ENCODE results near the gene NSUN4. TPM values are rescaled to one million over a fixed set of nuclear protein-coding genes. Genes with fewer than 3 reads are reported as not detected.
"Not testable (repeated sequence)": the region's sequence is repeated elsewhere in the genome, so short reads cannot be mapped to it uniquely, and the experiment has no call there.

NSUN4 gene
- total RNA-seq, 1 donor from 2014 or later: 16.9 TPM

DNA sequence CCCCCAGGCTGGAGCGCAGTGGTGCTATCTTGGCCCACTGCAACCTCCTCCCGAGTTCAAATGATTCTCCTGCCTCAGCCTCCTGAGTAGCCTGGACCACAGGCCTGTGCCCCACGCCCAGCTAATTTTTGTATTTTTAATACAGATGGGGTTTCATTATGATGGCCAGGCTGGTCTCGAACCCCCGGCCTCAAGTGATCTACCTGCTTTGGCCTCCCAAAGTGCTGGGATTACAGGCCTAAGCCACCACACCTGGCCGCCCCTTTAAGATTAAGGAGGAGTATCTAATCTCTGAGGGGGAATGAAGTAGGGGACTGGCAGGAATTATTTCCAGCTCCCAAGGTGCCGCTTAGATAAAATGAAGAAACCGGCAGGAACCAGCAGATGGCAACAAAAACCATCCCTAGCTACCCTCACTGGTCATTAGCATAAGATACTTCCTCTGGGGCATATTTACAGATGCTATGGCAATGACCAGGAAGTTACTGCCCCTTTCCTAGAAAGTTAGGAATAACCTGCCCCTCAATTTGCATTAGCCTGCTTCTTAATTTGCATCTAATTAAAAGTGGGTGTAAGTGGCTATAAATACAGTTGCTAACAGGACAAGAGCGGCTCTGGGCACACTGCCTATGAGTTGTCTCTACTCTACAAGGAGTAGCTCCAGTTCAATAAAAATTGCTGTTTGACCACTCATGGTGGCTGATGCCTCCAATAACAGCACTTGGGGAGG is 7.1 kb upstream of the NSUN4 start:
- H2AFZ ChIP-seq (ENCODE audit: low read depth, low read length): no peak overlapping the region
- peaks cover 3% of the 10 kb centered on the region for H3K4me1 Mint-ChIP-seq (ENCODE audit: low read depth, unreplicated experiment)

DNA sequence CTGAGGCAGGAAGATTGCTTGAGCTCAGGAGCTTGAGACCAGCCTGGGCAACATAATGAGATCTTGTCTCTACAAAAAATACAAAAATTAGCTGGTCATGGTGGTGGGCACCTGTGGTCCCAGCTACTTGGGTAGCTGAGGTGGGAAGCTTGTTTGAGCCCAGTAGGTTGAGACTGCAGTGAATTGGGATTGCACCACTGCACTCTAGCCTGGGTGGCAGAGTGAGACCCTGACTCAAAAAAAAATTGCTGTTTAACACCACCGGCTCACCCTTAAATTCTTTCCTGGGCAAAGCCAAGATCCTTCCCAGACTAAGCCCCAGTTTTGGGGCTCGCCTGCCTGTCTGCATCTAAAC is 6.6 kb upstream of the NSUN4 start:
- no peak for DNase-seq (ENCODE audit: low read depth)
- Histone ChIP-seq H3K4me3 (ENCODE audit: insufficient read depth, low read depth, low read length) (no peak overlapping the region), H3K9me3 (ENCODE audit: insufficient read depth, low read depth, low read length) (no peaks in the 10 kb centered on the region), H3K36me3 (ENCODE audit: insufficient read depth, low read length) (no peaks in the 10 kb centered on the region), H3K27me3 (ENCODE audit: insufficient read depth, low read length) (no peaks in the 10 kb centered on the region), H3K4me2 (ENCODE audit: low read length) (no peak overlapping the region), H3K9ac (ENCODE audit: low read length) (no peak overlapping the region), H2AFZ (ENCODE audit: low read depth, low read length) (no peak overlapping the region), H3K27ac (ENCODE audit: low read depth, low read length) (no peak overlapping the region), H3K79me2 (ENCODE audit: insufficient read depth, low read length) (no peaks in the 10 kb centered on the region), H4K20me1 (ENCODE audit: insufficient read depth, low read length) (no peaks in the 10 kb centered on the region), H3K4me1 (ENCODE audit: insufficient read depth, low read length) (no peaks in the 10 kb centered on the region)
- no peaks in the 10 kb centered on the region for H3K9me3 Mint-ChIP-seq (ENCODE audit: unreplicated experiment)
- H3K4me1 Mint-ChIP-seq (ENCODE audit: low read depth, unreplicated experiment): peaks cover 3% of the 10 kb centered on the region
- no peaks in the 10 kb centered on the region for H3K36me3 Mint-ChIP-seq (ENCODE audit: low read depth, unreplicated experiment)
- no peak overlapping the region for H3K27ac Mint-ChIP-seq (ENCODE audit: unreplicated experiment)
- no peak overlapping the region for H3K4me3 Mint-ChIP-seq (ENCODE audit: unreplicated experiment)
- TF ChIP-seq, protein P1, sequence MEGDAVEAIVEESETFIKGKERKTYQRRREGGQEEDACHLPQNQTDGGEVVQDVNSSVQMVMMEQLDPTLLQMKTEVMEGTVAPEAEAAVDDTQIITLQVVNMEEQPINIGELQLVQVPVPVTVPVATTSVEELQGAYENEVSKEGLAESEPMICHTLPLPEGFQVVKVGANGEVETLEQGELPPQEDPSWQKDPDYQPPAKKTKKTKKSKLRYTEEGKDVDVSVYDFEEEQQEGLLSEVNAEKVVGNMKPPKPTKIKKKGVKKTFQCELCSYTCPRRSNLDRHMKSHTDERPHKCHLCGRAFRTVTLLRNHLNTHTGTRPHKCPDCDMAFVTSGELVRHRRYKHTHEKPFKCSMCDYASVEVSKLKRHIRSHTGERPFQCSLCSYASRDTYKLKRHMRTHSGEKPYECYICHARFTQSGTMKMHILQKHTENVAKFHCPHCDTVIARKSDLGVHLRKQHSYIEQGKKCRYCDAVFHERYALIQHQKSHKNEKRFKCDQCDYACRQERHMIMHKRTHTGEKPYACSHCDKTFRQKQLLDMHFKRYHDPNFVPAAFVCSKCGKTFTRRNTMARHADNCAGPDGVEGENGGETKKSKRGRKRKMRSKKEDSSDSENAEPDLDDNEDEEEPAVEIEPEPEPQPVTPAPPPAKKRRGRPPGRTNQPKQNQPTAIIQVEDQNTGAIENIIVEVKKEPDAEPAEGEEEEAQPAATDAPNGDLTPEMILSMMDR (IDR thresholded peaks at IDR 0.05; ENCODE audit: insufficient read depth, low read depth, low read length): no peak
- H3K27me3 Mint-ChIP-seq (ENCODE audit: low read depth, unreplicated experiment): no peaks in the 10 kb centered on the region
- no peak for FAIRE-seq

More for the DNA sequence above, 7.1 kb upstream of the NSUN4 start:
- H3K4me1 ChIP-seq (ENCODE audit: insufficient read depth, low read length): no peaks in the 10 kb centered on the region
- no peaks in the 10 kb centered on the region for H3K9me3 ChIP-seq (ENCODE audit: insufficient read depth, low read depth, low read length)
- H3K4me2 ChIP-seq (ENCODE audit: low read length): no peak overlapping the region
- Mint-ChIP-seq H3K36me3 (ENCODE audit: low read depth, unreplicated experiment) (no peaks in the 10 kb centered on the region), H3K9me3 (ENCODE audit: unreplicated experiment) (no peaks in the 10 kb centered on the region), H3K27me3 (ENCODE audit: low read depth, unreplicated experiment) (no peaks in the 10 kb centered on the region), H3K4me3 (ENCODE audit: unreplicated experiment) (no peak overlapping the region), H3K27ac (ENCODE audit: unreplicated experiment) (no peak overlapping the region)
- FAIRE-seq: no peak
- no peak overlapping the region for H3K9ac ChIP-seq (ENCODE audit: low read length)
- H3K27ac ChIP-seq (ENCODE audit: low read depth, low read length): no peak overlapping the region
- H3K27me3 ChIP-seq (ENCODE audit: insufficient read depth, low read length): no peaks in the 10 kb centered on the region
- no peaks in the 10 kb centered on the region for H3K79me2 ChIP-seq (ENCODE audit: insufficient read depth, low read length)
- H4K20me1 ChIP-seq (ENCODE audit: insufficient read depth, low read length): no peaks in the 10 kb centered on the region
- H3K36me3 ChIP-seq (ENCODE audit: insufficient read depth, low read length): no peaks in the 10 kb centered on the region
- no peak for TF ChIP-seq EZH2 (IDR thresholded peaks at IDR 0.05; ENCODE audit: insufficient read depth, low read length)
- TF ChIP-seq, protein P1 (IDR thresholded peaks at IDR 0.05; ENCODE audit: insufficient read depth, low read depth, low read length): peak; percentile 26
- H3K4me3 ChIP-seq (ENCODE audit: insufficient read depth, low read depth, low read length): no peak overlapping the region
- DNase-seq (ENCODE audit: low read depth): no peak

DNA sequence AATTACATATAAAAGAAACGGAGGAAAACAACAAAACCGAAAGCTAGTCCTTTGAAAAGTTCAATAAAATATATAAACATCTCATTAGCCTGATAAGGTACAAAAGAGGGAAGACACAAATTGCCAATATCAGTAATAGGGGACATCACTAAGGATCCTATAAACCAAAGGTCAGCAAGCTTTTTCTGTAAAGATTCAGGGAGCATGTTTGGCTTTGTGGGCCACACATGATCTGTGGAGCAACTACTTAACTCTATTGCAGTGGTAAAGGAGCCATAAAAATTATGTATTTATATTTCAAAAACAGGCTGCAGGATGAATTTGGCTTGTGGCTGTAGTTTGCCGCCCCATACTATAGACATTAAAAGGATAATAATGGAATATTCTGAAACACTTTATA is 5.5 kb upstream of the NSUN4 start:
- H3K9me3 Mint-ChIP-seq (ENCODE audit: unreplicated experiment): no peaks in the 10 kb centered on the region
- no peaks in the 10 kb centered on the region for H4K20me1 ChIP-seq (ENCODE audit: insufficient read depth, low read length)

DNA sequence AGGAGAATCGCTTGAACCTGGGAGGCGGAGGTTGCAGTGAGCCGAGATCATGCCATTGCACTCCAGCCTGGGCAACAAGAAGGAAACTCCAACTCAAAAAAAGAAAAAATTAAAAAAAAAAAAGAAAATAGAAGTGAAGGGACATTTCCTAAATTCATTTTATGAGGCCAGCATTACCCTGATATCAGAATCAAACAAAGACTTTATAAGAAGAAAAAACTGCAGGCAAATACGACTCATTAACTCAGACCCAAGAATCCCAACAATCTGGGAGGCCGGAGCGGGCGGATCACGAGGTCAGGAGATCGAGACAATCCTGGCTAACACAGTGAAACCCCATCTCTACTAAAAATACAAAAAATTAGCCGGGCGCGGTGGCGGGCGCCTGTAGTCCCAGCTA is 3.2 kb upstream of the NSUN4 start:
- H3K4me2 ChIP-seq (ENCODE audit: low read length); H3K4me3 ChIP-seq (ENCODE audit: insufficient read depth, low read depth, low read length); H3K36me3 Mint-ChIP-seq (ENCODE audit: low read depth, unreplicated experiment); DNase-seq (ENCODE audit: low read depth); H2AFZ ChIP-seq (ENCODE audit: low read depth, low read length); H3K4me3 Mint-ChIP-seq (ENCODE audit: unreplicated experiment); FAIRE-seq; H3K27ac Mint-ChIP-seq (ENCODE audit: unreplicated experiment); H3K9me3 Mint-ChIP-seq (ENCODE audit: unreplicated experiment); H3K27ac ChIP-seq (ENCODE audit: low read depth, low read length); H3K36me3 ChIP-seq (ENCODE audit: insufficient read depth, low read length); H3K9me3 ChIP-seq (ENCODE audit: insufficient read depth, low read depth, low read length); H3K27me3 Mint-ChIP-seq (ENCODE audit: low read depth, unreplicated experiment); H3K9ac ChIP-seq (ENCODE audit: low read length); H3K27me3 ChIP-seq (ENCODE audit: insufficient read depth, low read length): not testable (repeated sequence)
- H3K4me1 ChIP-seq (ENCODE audit: insufficient read depth, low read length): peaks cover 21% of the 10 kb centered on the region
- H4K20me1 ChIP-seq (ENCODE audit: insufficient read depth, low read length): peaks cover 13% of the 10 kb centered on the region
- peaks cover 18% of the 10 kb centered on the region for H3K79me2 ChIP-seq (ENCODE audit: insufficient read depth, low read length)
- H3K4me1 Mint-ChIP-seq (ENCODE audit: low read depth, unreplicated experiment): peaks cover 11% of the 10 kb centered on the region

More for the DNA sequence above, 5.5 kb upstream of the NSUN4 start:
- no peaks in the 10 kb centered on the region for H3K79me2 ChIP-seq (ENCODE audit: insufficient read depth, low read length)
- H3K4me3 ChIP-seq (ENCODE audit: insufficient read depth, low read depth, low read length): no peak overlapping the region
- no peaks in the 10 kb centered on the region for H3K4me1 Mint-ChIP-seq (ENCODE audit: low read depth, unreplicated experiment)
- no peak overlapping the region for H3K9ac ChIP-seq (ENCODE audit: low read length)
- no peaks in the 10 kb centered on the region for H3K36me3 ChIP-seq (ENCODE audit: insufficient read depth, low read length)
- no peaks in the 10 kb centered on the region for H3K9me3 ChIP-seq (ENCODE audit: insufficient read depth, low read depth, low read length)
- no peak overlapping the region for H3K4me3 Mint-ChIP-seq (ENCODE audit: unreplicated experiment)
- TF ChIP-seq, protein P1 (IDR thresholded peaks at IDR 0.05; ENCODE audit: insufficient read depth, low read depth, low read length): no peak
- no peak for TF ChIP-seq EZH2 (IDR thresholded peaks at IDR 0.05; ENCODE audit: insufficient read depth, low read length)
- H3K27me3 ChIP-seq (ENCODE audit: insufficient read depth, low read length): no peaks in the 10 kb centered on the region
- no peak overlapping the region for H2AFZ ChIP-seq (ENCODE audit: low read depth, low read length)
- no peak overlapping the region for H3K27ac Mint-ChIP-seq (ENCODE audit: unreplicated experiment)
- H3K27me3 Mint-ChIP-seq (ENCODE audit: low read depth, unreplicated experiment): no peaks in the 10 kb centered on the region
- no peak overlapping the region for H3K27ac ChIP-seq (ENCODE audit: low read depth, low read length)
- H3K4me2 ChIP-seq (ENCODE audit: low read length): no peak overlapping the region
- DNase-seq (ENCODE audit: low read depth): no peak
- FAIRE-seq: no peak
- H3K36me3 Mint-ChIP-seq (ENCODE audit: low read depth, unreplicated experiment): no peaks in the 10 kb centered on the region
- H3K4me1 ChIP-seq (ENCODE audit: insufficient read depth, low read length): peaks cover 6% of the 10 kb centered on the region
